Spleen (tissue), 11 donors: ENCODE data around the gene THOC5. TPM values are rescaled to one million over a fixed set of nuclear protein-coding genes. Genes with fewer than 3 reads are reported as not detected.
A peak's percentile ranks its signal among the peaks of the same experiment; 100 is the strongest.

Experiments
- DNase-seq: peaks from one replicate; pipeline ENCODE4 v3.0.0-alpha.2; 2020
- H3K27ac ChIP-seq, 8 donors: fragments of 200-600 bp; sonication (generic) in 7 of 8; 1 replicate in 4 of 8; 2 replicates in 4 of 8; pipeline versions ENCODE4 v1.5.0 to v1.8.0; 2016 to 2021; ENCODE audit warnings: inconsistent platforms in 4 of 8, mild to moderate bottlenecking in 4 of 8, moderate library complexity in 1 of 8
- H3K27me3 ChIP-seq, 7 donors: fragments of 200-600 bp; sonication (generic) in 6 of 7; replicated peaks in 1 of 7; 1 replicate in 4 of 7; 2 replicates in 3 of 7; pipeline versions ENCODE4 v1.5.0 to v1.8.0; 2016 to 2021; ENCODE audit warnings: inconsistent platforms in 3 of 7, mild to moderate bottlenecking in 1 of 7
- H3K36me3 ChIP-seq, 6 donors: fragments of 200-600 bp; sonication (generic) in 5 of 6; 1 replicate in 4 of 6; 2 replicates in 2 of 6; pipeline versions ENCODE4 v1.5.0 to v1.8.0; 2016 to 2021; ENCODE audit warnings: inconsistent platforms in 2 of 6
- H3K4me1 ChIP-seq, 6 donors: fragments of 200-600 bp; sonication (generic) in 5 of 6; 1 replicate in 3 of 6; 2 replicates in 3 of 6; pipeline versions ENCODE4 v1.5.0 to v1.8.0; 2016 to 2021; ENCODE audit warnings: inconsistent platforms in 3 of 6
- H3K4me3 ChIP-seq, 8 donors: fragments of 200-600 bp; sonication (generic) in 7 of 8; 1 replicate in 4 of 8; 2 replicates in 4 of 8; pipeline versions ENCODE4 v1.5.0 to v1.8.0; 2016 to 2021; ENCODE audit warnings: inconsistent platforms in 4 of 8, mild to moderate bottlenecking in 4 of 8, moderate library complexity in 2 of 8
- H3K9me3 ChIP-seq, 8 donors: fragments of 200-600 bp; sonication (generic) in 7 of 8; 1 replicate in 4 of 8; 2 replicates in 4 of 8; pipeline versions ENCODE4 v1.5.0 to v1.8.0; 2016 to 2021; ENCODE audit warnings: inconsistent platforms in 4 of 8
- CTCF ChIP-seq, 11 experiments: fragments of 200-600 bp in 7 of 11; fragments of 450-650 bp in 4 of 11; sonication (generic) in 4 of 11; IDR thresholded peaks in 8 of 11; conservative IDR thresholded peaks in 3 of 11; 1 replicate in 7 of 11; 2 replicates in 4 of 11; pipeline versions ENCODE4 v1.4.0 to v1.8.0; 2016 to 2021; ENCODE audit warnings: antibody characterized with exemption in 11 of 11, inconsistent platforms in 4 of 11, mild to moderate bottlenecking in 1 of 11
- POLR2A ChIP-seq, 3 donors: fragments of 450-650 bp; IDR thresholded peaks; one replicate each; pipeline ENCODE4 v1.5.1; 2017; ENCODE audit warnings: antibody characterized with exemption in 3 of 3, mild to moderate bottlenecking in 1 of 3
- POLR2AphosphoS5 ChIP-seq, 3 donors: sonication (generic); formaldehyde crosslinking; IDR thresholded peaks; one replicate each; pipeline ENCODE4 v1.5.1; 2017; ENCODE audit warnings: antibody characterized with exemption in 3 of 3
- WGBS, 5 donors: extraction: QIAGEN DNeasy Blood & Tissue Kit in 3 of 5; methylation state at CpG; one replicate each; pipeline versions ENCODE4 v1.1.5 to v1.1.7; 2013 to 2018; 5-methylcytosine and 5-hydroxymethylcytosine counted together
- intact Hi-C: fragments of 100-400 bp; cut with DNase I; formaldehyde crosslinking; loops from one replicate; pipeline ENCODE4 v1.15.0; 2023; ENCODE audit warnings: low total_unique reads
- polyA plus RNA-seq, 3 donors: library from polyadenylated mRNA; stranded (reverse); fragments of 200-250 nt; gene quantifications; one replicate each; pipeline ENCODE4 v1.2.1, GENCODE V29; 2013
- total RNA-seq, 7 donors: library from RNA; depleted of rRNA in 3 of 7; stranded (reverse); fragments of >200 nt in 3 of 7; fragmentation: NEBNext Ultra II Directional in 4 of 7; extraction: Animal tissue kit (Norgen Biotek cat#: 25700) in 4 of 7; gene quantifications; one replicate each; pipeline versions ENCODE4 v1.1.0 to v1.2.1, GENCODE V29; 2016 to 2021
- donor health status: healthy with polysubstance abuse.
- donor health status: DM: no; HTN: no; CAD: no; lungs with moderate emphysema.
- donor health status: DM: no; HTN: no; CAD: no.
- donor health status: Bipolar disorder and iron deficiency.
- donor health status: healthy.
- donor health status: DM: no; HTN: no; CAD: no.
- donor health status: DM: yes; HTN: yes; CAD: no.

Gene THOC5
- total and polyA plus RNA-seq, 10 donors = 14.4 to 55.5 (median 35.4) TPM

- H3K27ac ChIP-seq = no peak overlapping the region
- H3K4me3 ChIP-seq = no peak overlapping the region
- H3K36me3 ChIP-seq = no peaks in the 10 kb centered on the region
- H3K9me3 ChIP-seq = no peaks in the 10 kb centered on the region
- H3K27me3 ChIP-seq = no peaks in the 10 kb centered on the region
- WGBS, 5 donors = 71 to 81% (median 77%) methylated on average over 3 to 9 of the region's 9 CpGs
- DNase-seq = no peak
- H3K4me1 ChIP-seq = no peaks in the 10 kb centered on the region
- intact Hi-C loops = no loop called here
- TF ChIP-seq POLR2A (IDR thresholded peaks at IDR 0.05) (no peak), POLR2AphosphoS5 (IDR thresholded peaks at IDR 0.05) (no peak), CTCF (IDR thresholded peaks at IDR 0.05 in 8 of 11, conservative IDR thresholded peaks at IDR 0.05 in 3 of 11) (no peak)
Measured at GRCh38 chr22:29459773-29460172, 93.8 kb downstream of the THOC5 start.

- Histone ChIP-seq H3K27ac (no peak overlapping the region), H3K27me3 (no peaks in the 10 kb centered on the region), H3K36me3 (no peaks in the 10 kb centered on the region), H3K9me3 (no peaks in the 10 kb centered on the region), H3K4me1 (no peaks in the 10 kb centered on the region), H3K4me3 (no peak overlapping the region)
- no peak for DNase-seq
- TF ChIP-seq CTCF (IDR thresholded peaks at IDR 0.05 in 8 of 11, conservative IDR thresholded peaks at IDR 0.05 in 3 of 11) (no peak), POLR2AphosphoS5 (IDR thresholded peaks at IDR 0.05) (no peak)
- intact Hi-C loops = no loop called here
Measured at GRCh38 chr22:29458551-29458950, 95.0 kb downstream of the THOC5 start.

- Histone ChIP-seq H3K27ac (no peak overlapping the region), H3K9me3 (no peaks in the 10 kb centered on the region), H3K4me1 (no peaks in the 10 kb centered on the region), H3K36me3 (no peaks in the 10 kb centered on the region), H3K4me3 (no peak overlapping the region), H3K27me3 (no peaks in the 10 kb centered on the region)
- peak; percentile 43 for DNase-seq
- 29 to 47% (median 33%) methylated on average over 3 to 4 of the region's 4 CpGs for WGBS, 5 donors
- intact Hi-C loops = no loop called here
- TF ChIP-seq POLR2A (IDR thresholded peaks at IDR 0.05) (no peak), CTCF (IDR thresholded peaks at IDR 0.05 in 8 of 11, conservative IDR thresholded peaks at IDR 0.05 in 3 of 11) (no peak), POLR2AphosphoS5 (IDR thresholded peaks at IDR 0.05) (no peak)
Measured at GRCh38 chr22:29457730-29458129, 95.8 kb downstream of the THOC5 start.

- Histone ChIP-seq H3K27me3 (no peaks in the 10 kb centered on the region), H3K9me3 (no peaks in the 10 kb centered on the region), H3K36me3 (no peaks in the 10 kb centered on the region), H3K27ac (no peak overlapping the region), H3K4me1 (no peaks in the 10 kb centered on the region), H3K4me3 (no peak overlapping the region)
- intact Hi-C loops = no loop called here
- no peak for DNase-seq
- 78 to 86% (median 81%) methylated on average over 8 to 9 of the region's 9 CpGs for WGBS, 5 donors
- TF ChIP-seq CTCF (IDR thresholded peaks at IDR 0.05 in 8 of 11, conservative IDR thresholded peaks at IDR 0.05 in 3 of 11) (no peak), POLR2A (IDR thresholded peaks at IDR 0.05) (no peak), POLR2AphosphoS5 (IDR thresholded peaks at IDR 0.05) (no peak)
Measured at GRCh38 chr22:29456211-29456671, 97.3 kb downstream of the THOC5 start.

Other genes with a start within 250 kb of the THOC5 start
- gene GAS2L1, start 247.1 kb downstream of the THOC5 start, total RNA-seq = 10 to 100 TPM; 13.8 to 41.5 (median 35.4) TPM
- 10 to 100 TPM in 1 of 3 donors, 1 to 10 TPM in 2; 7.0 to 21.7 (median 8.5) TPM for gene GAS2L1, start 247.1 kb downstream of the THOC5 start, polyA plus RNA-seq
- gene RASL10A, start 238.1 kb downstream of the THOC5 start, total RNA-seq = 1 to 10 TPM in 5 of 7 donors, under 1 TPM in 2; 0.54 to 4.6 (median 2.0) TPM
- gene RASL10A, start 238.1 kb downstream of the THOC5 start, polyA plus RNA-seq = 1 to 10 TPM; 1.8 to 6.1 (median 2.9) TPM
- gene AP1B1, start 165.2 kb downstream of the THOC5 start, total RNA-seq = 100 to 1,000 TPM in 6 of 7 donors, 10 to 100 TPM in 1; 92.6 to 150 (median 130) TPM
- gene AP1B1, start 165.2 kb downstream of the THOC5 start, polyA plus RNA-seq = 10 to 100 TPM; 43.3 to 69.6 (median 56.0) TPM
- gene RFPL1, start 115.2 kb downstream of the THOC5 start, total RNA-seq = 1 to 10 TPM in 2 of 7 donors, not detected in 5; 1.1 to 1.4 TPM
- gene RFPL1, start 115.2 kb downstream of the THOC5 start, polyA plus RNA-seq = under 1 TPM; 0.03 to 0.11 (median 0.06) TPM
- gene NEFH, start 73.5 kb downstream of the THOC5 start, total RNA-seq = 1 to 10 TPM in 6 of 7 donors, under 1 TPM in 1; 0.60 to 1.7 (median 1.4) TPM
- 1 to 10 TPM in 1 of 3 donors, under 1 TPM in 2; 0.50 to 1.2 (median 0.70) TPM for gene NEFH, start 73.5 kb downstream of the THOC5 start, polyA plus RNA-seq
- 10 to 100 TPM; 15.5 to 28.0 (median 23.5) TPM for gene NIPSNAP1, start 27.4 kb upstream of the THOC5 start, total RNA-seq
- 10 to 100 TPM; 18.6 to 27.7 (median 24.7) TPM for gene NIPSNAP1, start 27.4 kb upstream of the THOC5 start, polyA plus RNA-seq
- 10 to 100 TPM; 21.5 to 42.9 (median 32.6) TPM for gene NF2, start 49.9 kb upstream of the THOC5 start, total RNA-seq
- 1 to 10 TPM; 3.9 to 8.3 (median 4.4) TPM for gene NF2, start 49.9 kb upstream of the THOC5 start, polyA plus RNA-seq
- under 1 TPM in 3 of 7 donors, not detected in 4; 0.15 to 0.37 (median 0.19) TPM for gene CABP7, start 166.2 kb upstream of the THOC5 start, total RNA-seq
- gene CABP7, start 166.2 kb upstream of the THOC5 start, polyA plus RNA-seq = under 1 TPM in 2 of 3 donors, not detected in 1; 0.04 to 0.06 TPM
- gene ZMAT5, start 213.2 kb upstream of the THOC5 start, total RNA-seq = 10 to 100 TPM; 15.1 to 26.8 (median 18.7) TPM
- 10 to 100 TPM; 20.7 to 27.0 (median 23.4) TPM for gene ZMAT5, start 213.2 kb upstream of the THOC5 start, polyA plus RNA-seq
- 10 to 100 TPM; 32.8 to 60.4 (median 52.0) TPM for gene UQCR10, start 213.6 kb upstream of the THOC5 start, total RNA-seq
- 100 to 1,000 TPM; 130 to 174 (median 149) TPM for gene UQCR10, start 213.6 kb upstream of the THOC5 start, polyA plus RNA-seq